Suppressor macrophage treated with lipopolysaccharide for 4 hours (primary cell): ENCODE results near the gene PARVB.

ENCODE experiments used
- DNase-seq: peaks from one replicate; pipeline ENCODE4 v3.0.0-alpha.2; 2020

PARVB gene

GRCh38 chr22:44205516-44206329, 181.6 kb downstream of the PARVB start:
- no peak for DNase-seq

- no peak for DNase-seq
These were observed 182.2 kb downstream of the PARVB start for GRCh38 chr22:44206330-44206645.

- no peak for DNase-seq
These were observed 182.6 kb downstream of the PARVB start for GRCh38 chr22:44206696-44207095.

GRCh38 chr22:44207173-44207980, 183.3 kb downstream of the PARVB start:
- no peak for DNase-seq

GRCh38 chr22:44207981-44208317, 183.8 kb downstream of the PARVB start:
- DNase-seq = no peak

GRCh38 chr22:44209343-44209742, 185.2 kb downstream of the PARVB start:
- no peak for DNase-seq

- DNase-seq = no peak
These were observed 186.6 kb downstream of the PARVB start for GRCh38 chr22:44210722-44211121.

- peak; percentile 18 for DNase-seq
These were observed 187.3 kb downstream of the PARVB start for GRCh38 chr22:44211256-44211945.

GRCh38 chr22:44211946-44212930, 188.1 kb downstream of the PARVB start:
- no peak for DNase-seq

- no peak for DNase-seq
These were observed 188.8 kb downstream of the PARVB start for GRCh38 chr22:44212936-44213335.

- no peak for DNase-seq
These were observed 189.5 kb downstream of the PARVB start for GRCh38 chr22:44213489-44214043.

- no peak for DNase-seq
These were observed 190.1 kb downstream of the PARVB start for GRCh38 chr22:44214187-44214586.

GRCh38 chr22:44214764-44215163, 190.7 kb downstream of the PARVB start:
- no peak for DNase-seq

GRCh38 chr22:44215287-44215686, 191.2 kb downstream of the PARVB start:
- DNase-seq = no peak

GRCh38 chr22:44217346-44217745, 193.2 kb downstream of the PARVB start:
- no peak for DNase-seq

- no peak for DNase-seq
These were observed 194.0 kb downstream of the PARVB start for GRCh38 chr22:44218071-44218470.

- no peak for DNase-seq
These were observed 195.2 kb downstream of the PARVB start for GRCh38 chr22:44219101-44219870.

GRCh38 chr22:44220727-44221680, 196.9 kb downstream of the PARVB start:
- DNase-seq = no peak

GRCh38 chr22:44221710-44222475, 197.8 kb downstream of the PARVB start:
- DNase-seq = no peak
